Ishikawa (cell line): ENCODE measurements around the gene GEMIN4.

Experiments used
- CEBPB ChIP-seq: IDR thresholded peaks from 2 replicates; pipeline ENCODE4 v1.6.1; 2012
- CREB1 ChIP-seq: IDR thresholded peaks from 2 replicates; pipeline ENCODE4 v1.6.1; 2012; ENCODE audit warnings: low read depth
- EGR1 ChIP-seq: IDR thresholded peaks from 2 replicates; pipeline ENCODE4 v1.6.1; 2012
- EP300 ChIP-seq: IDR thresholded peaks from 2 replicates; pipeline ENCODE4 v1.6.1; 2012; ENCODE audit warnings: borderline replicate concordance
- FOXM1 ChIP-seq: IDR thresholded peaks from 2 replicates; pipeline ENCODE4 v1.6.1; 2012; ENCODE audit warnings: low read depth, borderline replicate concordance
- NFIC ChIP-seq: IDR thresholded peaks from 2 replicates; pipeline ENCODE4 v1.6.1; 2012
- RAD21 ChIP-seq: IDR thresholded peaks from 2 replicates; pipeline ENCODE4 v1.6.1; 2012; ENCODE audit warnings: low read depth
- TAF1 ChIP-seq: IDR thresholded peaks from 2 replicates; pipeline ENCODE4 v1.6.1; 2012; ENCODE audit warnings: low read depth, mild to moderate bottlenecking
- TCF12 ChIP-seq: IDR thresholded peaks from 2 replicates; pipeline ENCODE4 v1.6.1; 2012; ENCODE audit warnings: low read depth
- TEAD4 ChIP-seq: IDR thresholded peaks from 2 replicates; pipeline ENCODE4 v1.6.1; 2012
- YY1 ChIP-seq: IDR thresholded peaks from 2 replicates; pipeline ENCODE4 v1.6.1; 2012; ENCODE audit warnings: low read depth
- ZBTB7A ChIP-seq: IDR thresholded peaks from 2 replicates; pipeline ENCODE4 v1.6.1; 2012; ENCODE audit warnings: low read depth
- TF ChIP-seq, protein P1 (sequence below): IDR thresholded peaks from 2 replicates; pipeline ENCODE4 v1.6.1; 2012
- TF ChIP-seq, protein P2 (sequence below): IDR thresholded peaks from 2 replicates; pipeline ENCODE4 v1.6.1; 2012
- TF ChIP-seq, protein P3 (sequence below): IDR thresholded peaks from 2 replicates; pipeline ENCODE4 v1.6.1; 2012; ENCODE audit warnings: low read depth, mild to moderate bottlenecking

The GEMIN4 gene

DNA sequence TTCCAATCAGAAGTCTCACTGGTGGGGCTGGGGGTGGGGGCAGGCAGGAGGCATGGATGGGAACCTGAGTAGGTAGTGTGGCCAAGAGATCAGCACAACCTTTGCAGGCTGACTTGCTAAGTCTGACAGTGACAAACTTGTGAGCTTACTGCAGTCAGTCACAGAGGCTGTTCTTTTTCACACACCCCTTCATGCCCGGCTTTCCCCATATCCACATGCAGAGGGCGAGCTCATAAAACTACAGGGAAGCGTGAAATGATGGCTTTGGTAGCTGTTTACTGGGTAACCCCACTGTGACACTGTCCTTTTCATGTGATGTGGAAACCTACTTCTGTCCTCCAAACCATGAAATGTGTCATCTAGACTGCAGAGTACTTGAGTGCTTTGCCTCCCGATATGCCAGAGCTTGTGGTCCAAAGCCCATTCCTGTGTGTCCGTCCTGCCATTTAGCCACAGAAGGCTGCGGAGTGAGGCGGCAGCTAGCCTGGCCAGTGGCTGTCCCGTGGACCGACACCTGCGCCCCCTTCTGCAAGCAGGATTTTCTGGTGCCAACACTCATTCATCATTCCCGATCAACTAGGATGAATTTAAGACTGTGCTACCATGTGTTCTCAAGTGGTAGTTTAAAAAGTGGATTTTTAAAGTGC is 9.8 kb downstream of the GEMIN4 start:
- TF ChIP-seq EP300, result no peak
- TF ChIP-seq NFIC, result no peak
- no peak for TF ChIP-seq TEAD4
- TF ChIP-seq FOXM1, result no peak
- no peak for TF ChIP-seq CEBPB
- TF ChIP-seq, protein P1, sequence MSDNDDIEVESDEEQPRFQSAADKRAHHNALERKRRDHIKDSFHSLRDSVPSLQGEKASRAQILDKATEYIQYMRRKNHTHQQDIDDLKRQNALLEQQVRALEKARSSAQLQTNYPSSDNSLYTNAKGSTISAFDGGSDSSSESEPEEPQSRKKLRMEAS, result no peak
- no peak for TF ChIP-seq RAD21

DNA sequence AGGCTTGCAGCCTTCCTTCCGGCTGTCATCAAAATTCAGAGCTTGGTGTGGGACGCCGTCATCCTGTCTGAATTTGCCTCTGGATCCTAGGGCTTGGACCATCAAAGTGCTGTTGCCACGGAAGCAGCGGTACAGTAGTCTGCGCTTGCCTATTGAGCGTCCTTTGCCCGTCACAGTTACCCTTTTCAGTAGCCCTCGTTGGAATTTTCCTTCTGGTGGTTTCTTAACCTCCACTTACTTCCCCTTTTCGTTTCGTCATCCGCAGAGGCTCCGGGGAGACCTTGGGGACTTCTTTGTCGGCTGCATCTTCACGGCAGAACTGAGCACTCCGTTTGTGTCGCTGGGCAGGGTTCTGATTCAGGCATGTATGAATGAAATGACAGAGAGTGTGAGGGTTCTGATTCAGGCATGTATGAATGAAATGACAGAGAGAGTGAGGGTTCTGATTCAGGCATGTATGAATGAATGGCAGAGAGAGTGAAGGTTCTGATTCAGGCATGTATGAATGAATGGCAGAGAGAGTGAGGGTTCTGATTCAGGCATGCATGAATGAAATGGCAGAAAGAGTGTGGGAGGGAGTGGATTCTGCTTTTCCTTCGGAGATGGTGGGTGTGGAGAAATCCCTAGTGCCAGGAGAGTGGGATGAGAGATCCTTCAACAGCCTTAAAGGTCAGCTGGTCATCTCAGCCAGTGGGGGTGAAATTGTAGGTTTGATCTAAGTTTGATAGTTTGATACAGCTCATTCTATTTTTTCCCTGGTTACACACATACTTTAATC is 11.6 kb downstream of the GEMIN4 start:
- TF ChIP-seq CREB1, result no peak
- TF ChIP-seq, protein P2, sequence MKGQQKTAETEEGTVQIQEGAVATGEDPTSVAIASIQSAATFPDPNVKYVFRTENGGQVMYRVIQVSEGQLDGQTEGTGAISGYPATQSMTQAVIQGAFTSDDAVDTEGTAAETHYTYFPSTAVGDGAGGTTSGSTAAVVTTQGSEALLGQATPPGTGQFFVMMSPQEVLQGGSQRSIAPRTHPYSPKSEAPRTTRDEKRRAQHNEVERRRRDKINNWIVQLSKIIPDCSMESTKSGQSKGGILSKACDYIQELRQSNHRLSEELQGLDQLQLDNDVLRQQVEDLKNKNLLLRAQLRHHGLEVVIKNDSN, result no peak

DNA sequence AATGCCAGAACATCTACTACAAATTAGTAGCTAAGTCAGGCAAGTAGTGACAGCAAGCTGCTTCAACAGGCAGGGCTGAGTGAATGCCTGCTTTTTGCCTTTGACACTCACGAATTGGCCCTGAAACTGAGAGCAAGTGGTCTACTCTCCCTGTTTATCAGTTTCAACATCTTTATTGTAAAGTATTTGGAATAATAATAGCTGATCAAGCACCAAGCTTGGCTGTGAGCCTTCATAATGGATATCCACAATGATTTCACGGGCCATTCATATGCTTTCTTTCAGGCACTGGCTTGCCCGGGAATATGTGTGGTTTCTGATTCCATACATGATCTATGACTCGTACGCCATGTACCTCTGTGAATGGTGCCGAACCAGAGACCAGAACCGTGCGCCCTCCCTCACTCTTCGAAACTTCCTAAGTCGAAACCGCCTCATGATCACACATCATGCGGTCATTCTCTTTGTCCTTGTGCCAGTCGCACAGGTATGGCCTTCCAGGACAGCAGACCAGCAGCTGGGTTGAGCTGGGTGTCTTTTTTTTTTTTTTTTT is 14.4 kb downstream of the GEMIN4 start:
- TF ChIP-seq TCF12, result no peak

DNA sequence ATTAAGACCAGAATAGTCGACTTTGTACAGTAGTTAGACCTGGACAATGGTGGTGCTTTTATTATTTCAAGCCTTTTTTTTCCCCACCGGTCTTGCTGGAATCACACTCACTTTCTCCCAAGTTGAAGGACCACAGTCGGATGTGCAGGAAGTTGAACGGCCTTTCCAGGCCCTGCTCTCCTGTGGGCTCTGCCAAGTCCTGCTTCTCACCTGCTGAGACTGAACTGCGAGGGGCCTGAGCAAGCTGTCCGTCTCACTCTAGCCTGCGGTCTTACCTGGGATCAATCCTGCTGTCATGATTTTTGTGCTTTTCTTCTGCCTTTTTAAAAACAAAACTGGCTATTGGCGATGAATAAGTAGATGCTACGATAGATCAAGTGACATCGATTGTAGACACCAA is 18.3 kb downstream of the GEMIN4 start:
- TF ChIP-seq NFIC, result no peak

DNA sequence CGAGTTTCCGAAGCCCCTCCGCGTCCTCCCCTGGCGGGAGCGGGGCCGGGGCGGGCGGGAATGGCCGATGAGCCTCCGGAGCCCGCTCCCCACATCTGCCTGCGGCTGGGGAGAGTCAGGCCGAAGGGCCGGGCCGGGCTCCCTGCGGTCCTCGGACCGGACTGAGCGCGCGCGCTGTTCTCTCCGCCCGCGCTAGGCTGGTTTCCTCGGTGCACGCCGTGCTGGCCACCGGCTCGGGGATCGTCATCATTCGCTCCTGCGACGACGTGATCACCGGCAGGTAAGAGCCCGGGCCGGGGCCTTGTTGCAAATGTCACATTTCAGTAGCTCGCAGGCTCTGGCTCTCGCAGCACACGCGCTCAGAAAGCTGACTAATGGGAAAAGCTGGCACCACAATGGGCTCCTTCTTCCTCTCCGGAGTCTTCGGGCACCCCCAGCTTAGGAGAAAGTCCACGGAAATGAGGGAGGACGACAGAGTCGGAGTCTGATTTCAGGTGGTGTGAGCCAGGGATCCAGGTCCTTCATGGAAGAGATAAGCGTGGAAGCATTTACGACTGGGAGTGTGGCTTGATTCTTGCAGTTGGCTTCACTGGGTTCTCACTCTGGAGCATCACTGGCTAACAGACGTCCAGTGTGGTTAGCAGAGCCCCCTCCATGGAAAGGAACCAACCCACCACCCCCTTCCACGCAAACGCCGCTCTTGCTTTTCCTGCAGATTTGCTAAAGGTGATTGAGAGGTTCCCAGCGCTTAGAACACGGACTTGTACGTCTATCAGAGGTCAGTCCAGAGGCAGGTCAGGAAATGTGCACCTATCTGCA is 19.0 kb downstream of the GEMIN4 start:
- TF ChIP-seq ZBTB7A (no peak), FOXM1 (no peak), TEAD4 (0 out of 2 replicates have a peak, but pooled peaks have one; percentile 8), EP300 (no peak), RAD21 (no peak), TCF12 (peak; percentile 33; the same call in 1 of the 2 replicates), NFIC (no peak), TAF1 (peak; percentile 54; the same call in 1 of the 2 replicates)
- TF ChIP-seq, protein P1, result peak; percentile 74
- TF ChIP-seq, protein P2, result no peak

DNA sequence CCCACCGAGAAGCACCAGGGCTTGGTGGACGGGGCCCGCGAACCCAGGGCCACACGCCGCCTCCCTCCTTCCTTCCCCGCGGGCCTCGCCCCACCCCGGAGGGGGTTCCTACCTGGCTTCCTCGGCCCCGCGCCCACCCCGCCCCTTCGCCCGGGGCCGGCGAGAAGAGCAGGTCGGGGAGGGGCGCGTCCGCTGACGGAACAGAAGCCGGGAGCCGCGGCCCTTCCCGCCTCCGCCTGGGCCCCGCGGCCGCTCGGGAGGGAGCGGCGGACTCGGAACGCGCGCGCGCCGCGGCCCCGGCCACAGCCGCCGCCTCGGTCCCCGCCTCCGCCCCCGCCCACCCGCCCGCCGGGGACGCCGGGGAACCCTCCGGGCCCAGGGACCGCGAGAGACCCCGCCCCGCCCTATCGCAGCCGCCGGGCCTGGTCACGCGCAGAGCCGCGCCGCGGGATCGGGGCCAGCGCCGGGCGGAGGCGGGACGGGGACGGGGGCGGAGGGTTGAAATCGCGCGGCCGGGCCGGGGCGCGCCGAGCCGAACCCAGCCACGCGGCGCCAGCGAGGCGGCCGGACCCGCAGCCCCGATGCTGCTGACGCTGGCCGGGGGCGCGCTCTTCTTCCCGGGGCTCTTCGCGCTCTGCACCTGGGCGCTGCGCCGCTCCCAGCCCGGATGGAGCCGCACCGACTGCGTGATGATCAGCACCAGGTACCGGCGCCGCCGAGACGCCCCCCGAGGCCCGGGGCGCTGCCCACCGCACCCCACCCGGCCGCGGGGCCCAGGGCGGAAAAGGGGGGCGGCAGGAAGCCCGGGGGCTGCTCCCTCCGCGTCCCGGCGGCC is 19.8 kb downstream of the GEMIN4 start, which contains the start of gene TLCD3A:
Gene TLCD3A, plus strand, starts transcription at position 530 of the 835 bp plus-strand sequence. Its CDS starts 52 bp downstream, at position 582.
- no peak for TF ChIP-seq EP300
- no peak for TF ChIP-seq CREB1
- no peak for TF ChIP-seq TAF1
- TF ChIP-seq, protein P2, result peak; percentile 49
- TF ChIP-seq, protein P3, sequence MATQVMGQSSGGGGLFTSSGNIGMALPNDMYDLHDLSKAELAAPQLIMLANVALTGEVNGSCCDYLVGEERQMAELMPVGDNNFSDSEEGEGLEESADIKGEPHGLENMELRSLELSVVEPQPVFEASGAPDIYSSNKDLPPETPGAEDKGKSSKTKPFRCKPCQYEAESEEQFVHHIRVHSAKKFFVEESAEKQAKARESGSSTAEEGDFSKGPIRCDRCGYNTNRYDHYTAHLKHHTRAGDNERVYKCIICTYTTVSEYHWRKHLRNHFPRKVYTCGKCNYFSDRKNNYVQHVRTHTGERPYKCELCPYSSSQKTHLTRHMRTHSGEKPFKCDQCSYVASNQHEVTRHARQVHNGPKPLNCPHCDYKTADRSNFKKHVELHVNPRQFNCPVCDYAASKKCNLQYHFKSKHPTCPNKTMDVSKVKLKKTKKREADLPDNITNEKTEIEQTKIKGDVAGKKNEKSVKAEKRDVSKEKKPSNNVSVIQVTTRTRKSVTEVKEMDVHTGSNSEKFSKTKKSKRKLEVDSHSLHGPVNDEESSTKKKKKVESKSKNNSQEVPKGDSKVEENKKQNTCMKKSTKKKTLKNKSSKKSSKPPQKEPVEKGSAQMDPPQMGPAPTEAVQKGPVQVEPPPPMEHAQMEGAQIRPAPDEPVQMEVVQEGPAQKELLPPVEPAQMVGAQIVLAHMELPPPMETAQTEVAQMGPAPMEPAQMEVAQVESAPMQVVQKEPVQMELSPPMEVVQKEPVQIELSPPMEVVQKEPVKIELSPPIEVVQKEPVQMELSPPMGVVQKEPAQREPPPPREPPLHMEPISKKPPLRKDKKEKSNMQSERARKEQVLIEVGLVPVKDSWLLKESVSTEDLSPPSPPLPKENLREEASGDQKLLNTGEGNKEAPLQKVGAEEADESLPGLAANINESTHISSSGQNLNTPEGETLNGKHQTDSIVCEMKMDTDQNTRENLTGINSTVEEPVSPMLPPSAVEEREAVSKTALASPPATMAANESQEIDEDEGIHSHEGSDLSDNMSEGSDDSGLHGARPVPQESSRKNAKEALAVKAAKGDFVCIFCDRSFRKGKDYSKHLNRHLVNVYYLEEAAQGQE, result no peak
- TF ChIP-seq TEAD4, result no peak
- TF ChIP-seq, protein P1, result no peak; the same call in 1 of the 2 replicates
- TF ChIP-seq YY1, result no peak
- TF ChIP-seq FOXM1, result no peak
- TF ChIP-seq TCF12, result 0 out of 2 replicates have a peak, but pooled peaks have one; percentile 1
- TF ChIP-seq EGR1, result 0 out of 2 replicates have a peak, but pooled peaks have one; percentile 48
- TF ChIP-seq RAD21, result no peak
- no peak for TF ChIP-seq NFIC
